Muscle layer of duodenum (tissue), 2 donors: ENCODE data around the gene PRKAG3.
A peak's percentile ranks its signal among the peaks of the same experiment; 100 is the strongest.

Source experiments
- H3K27ac ChIP-seq: one replicate; pipeline ENCODE4 v1.7.0; 2013; ENCODE audit warnings: mild to moderate bottlenecking, low read length
- H3K27me3 ChIP-seq: one replicate; pipeline ENCODE4 v1.7.0; 2013; ENCODE audit warnings: low read depth, mild to moderate bottlenecking, control low read depth, low read length
- H3K36me3 ChIP-seq, 2 donors: one replicate each; pipeline ENCODE4 v1.7.0; 2013; ENCODE audit warnings: low read length in 2 of 2, control low read depth in 1 of 2, mild to moderate bottlenecking in 1 of 2; ENCODE audit not compliant: insufficient read depth in 2 of 2, control insufficient read depth in 1 of 2
- H3K4me1 ChIP-seq, 2 donors: one replicate each; pipeline ENCODE4 v1.7.0; 2013; ENCODE audit warnings: low read length in 2 of 2, mild to moderate bottlenecking in 2 of 2, control low read depth in 1 of 2, moderate library complexity in 1 of 2; ENCODE audit not compliant: insufficient read depth in 2 of 2, control insufficient read depth in 1 of 2
- H3K4me3 ChIP-seq, 2 donors: one replicate each; pipeline ENCODE4 v1.7.0; 2013; ENCODE audit warnings: low read length in 2 of 2, low read depth in 1 of 2, mild to moderate bottlenecking in 1 of 2
- H3K9me3 ChIP-seq, 2 donors: one replicate each; pipeline ENCODE4 v1.7.0; 2013; ENCODE audit warnings: low read length in 2 of 2, control low read depth in 1 of 2, mild to moderate bottlenecking in 1 of 2; ENCODE audit not compliant: control insufficient read depth in 1 of 2
- donor health status: healthy.

PRKAG3 gene

DNA sequence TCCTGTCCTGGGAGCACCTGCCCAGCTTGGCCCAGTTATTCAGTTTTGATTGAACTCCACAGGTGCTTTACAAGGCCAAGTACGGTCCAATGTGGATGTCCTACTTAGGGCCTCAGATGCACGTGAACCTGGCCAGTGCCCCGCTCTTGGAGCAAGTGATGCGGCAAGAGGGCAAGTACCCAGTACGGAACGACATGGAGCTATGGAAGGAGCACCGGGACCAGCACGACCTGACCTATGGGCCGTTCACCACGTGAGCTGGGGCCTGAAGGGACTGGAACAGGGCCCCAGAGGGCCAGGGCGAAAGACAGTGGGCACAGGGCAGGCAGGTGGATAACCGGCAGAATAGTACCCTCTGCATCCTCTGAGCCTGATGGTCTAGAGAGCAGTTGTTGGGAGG, 22.1 kb downstream of the PRKAG3 start:
- Histone ChIP-seq H3K36me3 (peaks cover 13 to 24% of the 10 kb centered on the region in 2 donors), H3K4me3 (no peak overlapping the region), H3K27me3 (no peaks in the 10 kb centered on the region), H3K4me1 (peaks cover 8 to 9% of the 10 kb centered on the region in 2 donors), H3K9me3 (peaks cover 1 to 3% of the 10 kb centered on the region in 2 donors), H3K27ac (no peak overlapping the region)

DNA sequence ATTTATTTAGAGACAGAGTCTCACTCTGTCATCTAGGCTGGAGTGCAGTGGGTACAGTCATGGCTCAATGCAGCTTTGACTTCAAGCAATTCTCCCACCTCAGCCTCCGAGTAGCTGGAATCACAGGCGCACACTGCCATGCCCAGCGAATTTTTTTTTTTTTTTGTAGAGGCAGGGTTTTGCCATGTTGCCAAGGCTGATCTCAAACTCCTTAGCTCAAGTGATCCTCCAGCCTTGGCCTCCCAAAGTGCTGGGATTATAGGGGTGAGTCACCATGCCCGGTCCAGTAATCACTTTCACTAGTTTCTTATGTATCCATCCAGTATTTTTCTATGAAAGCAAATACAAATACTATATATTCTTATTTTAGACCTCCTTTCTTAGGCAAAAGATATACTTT, 24.0 kb downstream of the PRKAG3 start:
- Histone ChIP-seq H3K4me3 (no peak overlapping the region), H3K27ac (no peak overlapping the region), H3K27me3 (no peaks in the 10 kb centered on the region), H3K36me3 (peaks cover 3 to 7% of the 10 kb centered on the region in 2 donors), H3K4me1 (peaks cover 8 to 9% of the 10 kb centered on the region in 2 donors), H3K9me3 (peaks cover 3 to 7% of the 10 kb centered on the region in 2 donors)

DNA sequence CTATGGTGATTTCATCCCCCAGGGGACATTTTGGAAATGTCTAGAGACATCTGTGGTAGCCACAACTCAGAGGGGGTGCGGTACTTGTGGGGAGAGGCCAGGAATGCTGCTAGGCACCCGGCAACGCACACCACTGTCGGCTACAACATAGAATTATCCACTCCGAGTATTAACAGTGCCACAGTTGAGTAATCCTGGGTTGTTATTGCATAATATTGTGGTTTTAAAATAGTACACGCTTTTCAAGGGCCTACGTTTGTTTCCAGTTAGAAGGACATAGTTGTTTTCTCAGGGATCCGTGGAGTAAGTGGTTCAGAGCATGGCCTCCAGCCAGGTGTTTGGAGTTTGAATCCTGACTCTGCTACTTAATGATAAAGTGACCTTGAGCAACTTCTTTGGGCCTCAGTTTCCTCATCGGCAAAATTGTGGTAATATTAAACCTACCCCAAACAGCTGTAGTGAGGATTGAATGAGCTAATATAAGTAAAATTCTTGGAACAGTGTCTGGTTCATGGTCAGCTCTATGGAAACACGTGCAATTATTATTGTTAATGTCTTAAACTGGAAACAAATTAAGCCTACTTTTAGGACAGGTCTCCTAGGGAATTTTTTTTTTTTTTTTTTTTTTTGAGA, 25.1 kb downstream of the PRKAG3 start:
- Histone ChIP-seq H3K4me1 (peaks cover 8 to 16% of the 10 kb centered on the region in 2 donors), H3K4me3 (peak overlapping the region in 1 of 2 donors; percentile 36), H3K27ac (peak overlapping the region; percentile 65)

DNA sequence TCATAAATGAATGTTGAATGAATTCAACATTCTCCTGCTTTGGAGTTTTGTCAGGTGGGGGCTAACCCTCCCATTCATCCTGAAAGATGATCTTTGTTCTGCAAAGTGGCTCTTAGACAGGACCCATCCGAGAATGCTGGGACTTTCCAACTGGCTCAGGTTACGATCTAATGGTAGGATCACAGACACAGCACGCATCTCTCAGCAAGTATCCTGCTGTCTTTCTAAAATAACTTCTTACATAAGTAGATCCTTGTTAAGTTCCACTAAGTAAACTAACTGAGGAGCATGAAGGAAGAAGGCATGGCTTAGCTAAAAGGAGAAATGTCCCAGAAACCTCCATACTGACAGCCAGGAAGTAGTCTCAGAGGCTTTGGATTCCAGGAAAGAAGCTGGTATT, 26.0 kb downstream of the PRKAG3 start:
- Histone ChIP-seq H3K27me3 (no peaks in the 10 kb centered on the region), H3K27ac (peak overlapping the region; percentile 65), H3K4me1 (peaks cover 8 to 16% of the 10 kb centered on the region in 2 donors), H3K36me3 (no peaks in the 10 kb centered on the region), H3K4me3 (no peak overlapping the region), H3K9me3 (peaks cover 3 to 7% of the 10 kb centered on the region in 2 donors)

More for the DNA sequence above, 25.1 kb downstream of the PRKAG3 start:
- peaks cover 3 to 7% of the 10 kb centered on the region in 2 donors for H3K9me3 ChIP-seq
- H3K27me3 ChIP-seq: no peaks in the 10 kb centered on the region
- H3K36me3 ChIP-seq: no peaks in the 10 kb centered on the region

DNA sequence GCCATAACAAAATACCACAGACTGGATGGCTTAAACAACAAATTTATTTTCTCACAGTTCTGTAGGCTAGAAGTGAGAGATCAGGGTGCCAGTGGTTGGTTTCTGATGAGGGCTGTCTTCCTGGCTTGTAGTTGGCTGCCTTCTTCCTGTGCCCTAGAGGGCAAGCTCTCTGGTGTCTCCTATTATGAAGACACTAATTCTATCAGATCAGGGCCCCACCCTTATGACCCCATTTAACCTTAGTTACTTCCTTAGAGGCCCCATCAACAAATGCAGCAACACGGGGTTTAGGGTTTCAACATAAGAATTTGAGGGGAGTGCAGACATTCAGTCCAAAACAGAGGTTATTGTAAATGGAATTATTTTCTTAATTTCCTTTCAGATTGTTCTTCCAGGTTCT, 26.8 kb downstream of the PRKAG3 start:
- Histone ChIP-seq H3K9me3 (peaks cover 3 to 7% of the 10 kb centered on the region in 2 donors), H3K36me3 (no peaks in the 10 kb centered on the region), H3K27me3 (no peaks in the 10 kb centered on the region), H3K4me3 (no peak overlapping the region), H3K4me1 (peaks cover 10 to 16% of the 10 kb centered on the region in 2 donors), H3K27ac (no peak overlapping the region)

DNA sequence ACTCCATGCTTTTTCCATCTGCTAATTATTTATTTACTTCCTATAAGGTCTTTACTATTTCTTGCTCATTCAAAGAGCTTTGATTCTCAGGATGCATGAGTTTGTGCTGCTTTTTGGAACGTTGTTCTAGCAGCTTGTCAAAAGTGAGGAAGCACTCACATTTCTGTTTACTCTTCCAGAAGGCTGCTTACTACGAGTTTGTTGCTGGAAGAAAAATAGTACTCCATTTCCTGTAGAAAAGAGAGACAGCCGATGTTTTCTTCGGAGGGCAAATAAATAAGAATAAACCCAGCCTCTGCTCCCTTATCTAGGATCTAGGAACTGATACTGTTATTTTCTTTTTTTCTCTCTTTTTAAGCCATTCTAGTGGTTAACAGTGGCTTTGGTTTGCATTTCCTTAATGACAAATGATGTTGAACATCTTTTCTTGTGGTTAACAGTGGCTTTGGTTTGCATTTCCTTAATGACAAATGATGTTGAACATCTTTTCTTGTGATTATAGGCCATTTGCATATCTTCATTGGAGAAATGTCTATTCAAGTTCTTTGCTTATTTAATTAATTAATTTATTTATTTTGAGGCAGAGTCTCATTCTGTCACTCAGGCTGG, 29.1 kb downstream of the PRKAG3 start:
- H3K4me1 ChIP-seq: peaks cover 13 to 16% of the 10 kb centered on the region in 2 donors
- H3K27ac ChIP-seq: no peak overlapping the region
- peaks cover 3 to 7% of the 10 kb centered on the region in 2 donors for H3K9me3 ChIP-seq

DNA sequence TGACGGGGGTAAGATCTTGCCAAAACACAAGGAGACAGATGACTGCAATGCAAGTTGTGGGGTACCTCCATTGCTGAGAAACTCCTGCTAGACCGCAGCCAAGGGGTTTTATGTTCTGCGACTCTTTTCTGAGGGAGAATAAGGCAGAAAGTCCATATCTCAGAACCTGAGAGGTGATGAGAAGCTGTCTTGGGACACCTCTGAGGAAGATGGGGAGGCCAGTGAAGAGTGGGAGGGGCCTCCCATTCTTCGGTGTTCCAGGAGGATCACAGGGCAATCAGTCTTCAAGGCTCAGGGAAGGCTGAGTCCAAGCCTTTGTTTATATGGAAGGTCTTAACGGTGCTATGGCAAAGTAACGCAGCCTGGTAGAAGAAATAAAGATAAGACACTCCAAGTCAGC, 31.6 kb downstream of the PRKAG3 start:
- no peak overlapping the region for H3K27ac ChIP-seq
- no peaks in the 10 kb centered on the region for H3K27me3 ChIP-seq
- H3K36me3 ChIP-seq: no peaks in the 10 kb centered on the region
- H3K4me3 ChIP-seq: no peak overlapping the region
- peaks cover 5 to 8% of the 10 kb centered on the region in 2 donors for H3K4me1 ChIP-seq
- H3K9me3 ChIP-seq: peaks cover 3 to 7% of the 10 kb centered on the region in 2 donors

More for the DNA sequence above, 29.1 kb downstream of the PRKAG3 start:
- Histone ChIP-seq H3K36me3 (no peaks in the 10 kb centered on the region), H3K4me3 (no peak overlapping the region), H3K27me3 (no peaks in the 10 kb centered on the region)

DNA sequence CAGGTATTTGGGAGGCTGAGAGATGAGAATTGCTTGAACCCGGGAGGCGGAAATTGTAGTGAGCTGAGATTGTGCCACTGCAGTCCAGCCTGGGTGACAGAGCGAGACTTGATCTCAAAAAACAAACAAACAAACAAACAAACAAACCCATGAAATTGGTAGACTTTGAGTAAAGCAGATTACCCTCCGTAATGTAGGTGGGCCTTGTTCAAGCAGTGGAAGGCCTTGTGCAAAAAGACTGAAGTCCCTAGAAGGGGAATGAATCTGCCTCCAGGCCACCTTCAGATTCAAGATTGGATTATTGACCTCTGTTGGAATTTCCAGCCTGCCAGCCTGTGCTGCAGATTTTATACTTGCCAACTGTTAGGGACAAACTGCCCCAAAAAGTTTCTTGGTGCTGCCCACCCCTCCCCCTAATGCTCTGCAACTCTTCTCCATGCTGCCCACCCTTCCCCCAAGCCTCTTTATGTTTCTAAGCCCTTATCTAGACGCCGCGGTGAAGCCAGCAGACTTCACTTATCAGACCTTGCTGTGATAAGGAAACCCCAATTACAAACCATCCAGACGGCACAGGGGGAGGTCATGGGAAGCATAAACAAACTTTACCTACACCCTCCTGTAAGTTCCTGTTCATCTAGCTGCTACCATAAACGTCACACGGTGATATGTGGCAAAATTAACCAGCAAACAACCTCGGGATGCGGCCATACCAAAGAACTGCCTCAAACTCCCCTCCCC, 32.7 kb downstream of the PRKAG3 start:
- H3K4me1 ChIP-seq: peaks cover 5 to 8% of the 10 kb centered on the region in 2 donors
- H3K9me3 ChIP-seq: no peaks in the 10 kb centered on the region
- H3K4me3 ChIP-seq: no peak overlapping the region
- H3K27me3 ChIP-seq: no peaks in the 10 kb centered on the region
- no peaks in the 10 kb centered on the region for H3K36me3 ChIP-seq
- H3K27ac ChIP-seq: no peak overlapping the region

DNA sequence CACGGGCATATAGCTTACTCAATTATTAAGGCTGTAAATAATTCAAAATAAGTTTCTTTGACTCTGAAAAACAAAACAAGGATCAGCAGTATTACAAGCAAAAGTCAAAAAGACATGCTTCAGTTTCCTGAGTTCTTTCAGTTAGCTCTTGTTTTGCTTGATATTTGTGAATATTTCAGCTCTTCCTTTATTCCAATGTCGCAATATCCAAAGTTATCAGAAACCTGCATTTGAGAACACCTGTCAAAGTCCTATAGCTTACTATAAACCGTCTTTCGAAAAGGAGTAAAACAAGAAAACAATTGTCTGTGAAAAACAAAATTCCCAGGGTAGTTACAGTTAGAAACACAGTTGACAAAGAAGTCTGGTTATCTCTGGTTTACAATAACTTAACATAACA, 34.9 kb downstream of the PRKAG3 start:
- Histone ChIP-seq H3K4me3 (no peak overlapping the region), H3K4me1 (peaks cover 0 to 5% of the 10 kb centered on the region in 2 donors), H3K9me3 (no peaks in the 10 kb centered on the region), H3K36me3 (no peaks in the 10 kb centered on the region), H3K27ac (no peak overlapping the region), H3K27me3 (no peaks in the 10 kb centered on the region)

DNA sequence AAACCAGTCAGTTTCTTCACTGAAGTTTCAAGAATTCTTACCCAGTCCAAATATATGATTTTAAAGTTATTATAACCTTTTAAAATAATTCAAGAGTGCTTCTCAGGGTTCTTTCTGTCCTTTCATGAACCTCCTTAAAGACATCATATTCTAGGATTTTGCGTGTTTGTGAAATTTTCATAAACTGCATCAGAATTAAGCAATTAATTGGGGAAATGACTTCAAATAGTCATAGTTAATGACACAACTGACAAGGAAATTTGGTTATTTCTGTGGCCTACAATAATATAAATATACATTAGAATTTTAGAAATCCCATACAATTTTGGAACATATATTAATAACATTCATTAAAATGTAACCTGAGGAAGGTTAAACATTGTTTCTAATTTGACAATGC, 39.2 kb downstream of the PRKAG3 start:
- H3K27me3 ChIP-seq: no peaks in the 10 kb centered on the region
- H3K4me3 ChIP-seq: no peak overlapping the region
- H3K9me3 ChIP-seq: peaks cover 0 to 5% of the 10 kb centered on the region in 2 donors
- no peaks in the 10 kb centered on the region for H3K4me1 ChIP-seq
- H3K27ac ChIP-seq: no peak overlapping the region
- no peaks in the 10 kb centered on the region for H3K36me3 ChIP-seq

DNA sequence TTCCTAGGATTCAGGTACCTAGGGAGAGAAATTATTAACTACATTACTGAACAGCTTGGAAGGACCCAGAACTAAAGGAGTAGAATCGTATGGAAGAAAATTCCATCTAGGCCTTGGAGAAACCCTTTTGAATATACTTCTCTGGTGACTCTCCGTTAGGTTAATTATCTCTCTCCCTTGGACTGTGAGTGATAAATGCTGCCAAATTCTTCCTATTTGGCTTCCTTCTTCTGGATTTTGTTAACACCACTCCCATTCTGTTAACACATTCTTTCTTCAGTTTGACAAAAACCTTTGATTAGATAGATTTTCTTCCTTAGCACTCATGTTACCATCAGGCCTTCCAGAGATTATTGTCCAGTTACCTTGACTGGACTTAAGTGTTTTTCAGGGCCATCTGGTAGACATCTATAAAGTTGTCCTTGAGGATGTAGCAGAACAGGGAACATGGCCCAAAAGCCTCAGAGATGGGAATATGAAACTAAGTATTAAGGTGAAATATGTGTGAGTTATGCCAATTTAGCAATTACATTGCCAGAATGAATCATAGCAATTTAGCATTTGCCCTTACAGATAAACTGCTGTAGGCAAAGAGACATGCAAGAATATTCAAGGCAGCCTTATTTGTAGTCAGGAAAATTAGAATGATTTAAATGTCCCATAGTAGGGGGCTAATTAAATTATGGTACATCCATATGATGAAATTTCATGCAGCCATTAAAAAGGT, 42.9 kb downstream of the PRKAG3 start:
- no peaks in the 10 kb centered on the region for H3K4me1 ChIP-seq
- H3K27me3 ChIP-seq: no peaks in the 10 kb centered on the region
- H3K9me3 ChIP-seq: peaks cover 0 to 5% of the 10 kb centered on the region in 2 donors
- H3K27ac ChIP-seq: no peak overlapping the region
- no peak overlapping the region for H3K4me3 ChIP-seq
- H3K36me3 ChIP-seq: no peaks in the 10 kb centered on the region
